Calu3 (cell line): Measurements from ENCODE around the gene PINK1. TPM values are rescaled to one million over a fixed set of nuclear protein-coding genes. Genes with fewer than 3 reads are reported as not detected.

ENCODE experiments used
- BruUV-seq: library from RNA; stranded (reverse); fragments of 400-500 nt; replicated peaks from 2 replicates; lab custom pipeline; 2021; lab: Mats Ljungman, UMichigan
- CTCF ChIA-PET: fragments of 300-600 bp; sonication (Branson Sonifier 250); formaldehyde crosslinking; loops from one replicate; lab custom pipeline; 2022; ENCODE audit warnings: antibody characterized with exemption; lab: Charles Lee
- DNase-seq: peaks from one replicate; pipeline ENCODE4 v3.0.0; 2022
- H3K27ac Mint-ChIP-seq: one replicate; pipeline ENCODE4 v1.8.0; 2022; ENCODE audit warnings: mixed read lengths; ENCODE audit not compliant: unreplicated experiment
- H3K27me3 Mint-ChIP-seq: one replicate; pipeline ENCODE4 v1.8.0; 2022; ENCODE audit warnings: mixed read lengths; ENCODE audit not compliant: unreplicated experiment
- H3K36me3 Mint-ChIP-seq: one replicate; pipeline ENCODE4 v1.8.0; 2022; ENCODE audit warnings: mild to moderate bottlenecking, moderate library complexity, mixed read lengths; ENCODE audit not compliant: insufficient read depth, unreplicated experiment
- H3K4me1 Mint-ChIP-seq: one replicate; pipeline ENCODE4 v1.8.0; 2022; ENCODE audit warnings: mild to moderate bottlenecking, low read depth, mixed read lengths; ENCODE audit not compliant: unreplicated experiment
- H3K4me3 Mint-ChIP-seq: one replicate; pipeline ENCODE4 v1.8.0; 2022; ENCODE audit warnings: mild to moderate bottlenecking, low read depth, moderate library complexity, mixed read lengths; ENCODE audit not compliant: unreplicated experiment
- H3K9me3 Mint-ChIP-seq: one replicate; pipeline ENCODE4 v1.8.0; 2022; ENCODE audit warnings: low read depth, mixed read lengths; ENCODE audit not compliant: unreplicated experiment
- intact Hi-C: fragments of 100-400 bp; cut with micrococcal nuclease; formaldehyde crosslinking; loops from one replicate; pipeline ENCODE4 v1.10.0; 2022; ENCODE audit not compliant: unreplicated experiment
- total RNA-seq: library from RNA; stranded (reverse); gene quantifications from 2 replicates; pipeline ENCODE4 v1.2.3, GENCODE V29; 2022
- TF ChIP-seq, protein P1 (sequence below): fragments of 200-600 bp; IDR thresholded peaks from one replicate; pipeline ENCODE4 v1.8.0; 2022; ENCODE audit warnings: antibody characterized with exemption; ENCODE audit not compliant: unreplicated experiment

The PINK1 gene
- total RNA-seq, 1 experiment from 2014 or later, result 11.2 TPM

- no peak overlapping the region for H3K27ac Mint-ChIP-seq
- H3K27me3 Mint-ChIP-seq, result no peaks in the 10 kb centered on the region
- no TSS peak for BruUV-seq
- no peak overlapping the region for H3K4me3 Mint-ChIP-seq
- peaks cover 7% of the 10 kb centered on the region for H3K36me3 Mint-ChIP-seq
- peaks cover 11% of the 10 kb centered on the region for H3K4me1 Mint-ChIP-seq
- CTCF ChIA-PET, result interaction anchor here (0.6 kb wide), 1 partner anchor 17 kb away, joined by 5 read pairs; no protein-coding TSS in a partner anchor
- intact Hi-C loops, result no loop called here
- no peak for DNase-seq
- H3K9me3 Mint-ChIP-seq, result no peaks in the 10 kb centered on the region
- TF ChIP-seq, protein P1, sequence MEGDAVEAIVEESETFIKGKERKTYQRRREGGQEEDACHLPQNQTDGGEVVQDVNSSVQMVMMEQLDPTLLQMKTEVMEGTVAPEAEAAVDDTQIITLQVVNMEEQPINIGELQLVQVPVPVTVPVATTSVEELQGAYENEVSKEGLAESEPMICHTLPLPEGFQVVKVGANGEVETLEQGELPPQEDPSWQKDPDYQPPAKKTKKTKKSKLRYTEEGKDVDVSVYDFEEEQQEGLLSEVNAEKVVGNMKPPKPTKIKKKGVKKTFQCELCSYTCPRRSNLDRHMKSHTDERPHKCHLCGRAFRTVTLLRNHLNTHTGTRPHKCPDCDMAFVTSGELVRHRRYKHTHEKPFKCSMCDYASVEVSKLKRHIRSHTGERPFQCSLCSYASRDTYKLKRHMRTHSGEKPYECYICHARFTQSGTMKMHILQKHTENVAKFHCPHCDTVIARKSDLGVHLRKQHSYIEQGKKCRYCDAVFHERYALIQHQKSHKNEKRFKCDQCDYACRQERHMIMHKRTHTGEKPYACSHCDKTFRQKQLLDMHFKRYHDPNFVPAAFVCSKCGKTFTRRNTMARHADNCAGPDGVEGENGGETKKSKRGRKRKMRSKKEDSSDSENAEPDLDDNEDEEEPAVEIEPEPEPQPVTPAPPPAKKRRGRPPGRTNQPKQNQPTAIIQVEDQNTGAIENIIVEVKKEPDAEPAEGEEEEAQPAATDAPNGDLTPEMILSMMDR, result no peak
These were observed 14.7 kb upstream of the PINK1 start for GRCh38 chr1:20618550-20618949.

- CTCF ChIA-PET, result no interaction called here
- Mint-ChIP-seq H3K9me3 (no peaks in the 10 kb centered on the region), H3K27me3 (no peaks in the 10 kb centered on the region), H3K36me3 (no peaks in the 10 kb centered on the region), H3K27ac (no peak overlapping the region), H3K4me1 (no peaks in the 10 kb centered on the region), H3K4me3 (no peak overlapping the region)
- no TSS peak for BruUV-seq
- DNase-seq, result no peak
- intact Hi-C loops, result no loop called here
- TF ChIP-seq, protein P1, result no peak
These were observed 13.3 kb upstream of the PINK1 start for GRCh38 chr1:20619999-20620398.

DNA sequence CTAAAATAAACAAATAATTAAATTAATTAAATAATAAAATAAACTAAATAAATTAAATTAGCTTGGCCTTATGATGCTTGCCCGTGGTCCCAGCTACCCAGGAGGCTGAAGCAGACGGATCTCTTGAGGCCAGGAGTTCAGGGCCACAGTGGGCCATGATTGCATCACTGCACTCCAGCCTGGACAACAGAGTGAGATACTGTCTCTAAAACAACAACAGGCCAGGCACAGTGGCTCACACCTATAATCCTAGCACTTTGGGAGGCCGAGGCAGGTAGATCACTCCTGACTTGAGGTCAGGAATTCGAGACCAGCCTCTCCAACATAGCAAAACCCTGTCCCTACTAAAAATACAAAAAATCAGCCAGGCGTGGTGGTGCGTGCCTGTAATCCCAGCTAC lies 12.2 kb upstream of the PINK1 start:
- CTCF ChIA-PET, result no interaction called here
- no peaks in the 10 kb centered on the region for H3K9me3 Mint-ChIP-seq
- H3K4me1 Mint-ChIP-seq, result no peaks in the 10 kb centered on the region
- H3K4me3 Mint-ChIP-seq, result no peak overlapping the region
- BruUV-seq, result no TSS peak
- H3K27ac Mint-ChIP-seq, result no peak overlapping the region
- H3K27me3 Mint-ChIP-seq, result peaks cover 9% of the 10 kb centered on the region
- no peaks in the 10 kb centered on the region for H3K36me3 Mint-ChIP-seq
- intact Hi-C loops, result no loop called here
- TF ChIP-seq, protein P1, result no peak
- DNase-seq, result no peak

DNA sequence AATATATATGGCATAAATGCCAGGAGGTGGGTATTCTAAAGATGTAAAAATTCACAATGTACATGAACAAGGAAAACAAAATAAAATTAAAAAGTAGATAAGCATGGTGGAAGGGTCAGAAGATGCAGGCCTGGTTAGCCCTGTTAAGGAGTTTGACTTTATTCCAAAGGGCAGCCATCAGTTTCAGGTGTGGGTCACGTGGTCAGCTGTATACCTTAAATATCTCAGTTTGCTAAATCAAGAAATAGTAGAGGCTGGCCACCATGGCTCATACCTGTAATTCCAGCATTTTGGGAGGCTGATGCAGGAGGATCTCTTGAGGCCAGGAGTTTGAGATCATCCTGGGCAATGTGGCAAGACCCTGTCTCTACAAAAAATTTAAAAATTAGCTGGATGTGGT lies 8.5 kb upstream of the PINK1 start:
- Mint-ChIP-seq H3K27me3 (peaks cover 32% of the 10 kb centered on the region), H3K4me3 (no peak overlapping the region), H3K4me1 (no peaks in the 10 kb centered on the region), H3K27ac (no peak overlapping the region), H3K36me3 (peaks cover 5% of the 10 kb centered on the region), H3K9me3 (no peaks in the 10 kb centered on the region)
- TF ChIP-seq, protein P1, result no peak
- no TSS peak for BruUV-seq
- CTCF ChIA-PET, result no interaction called here
- DNase-seq, result no peak
- intact Hi-C loops, result no loop called here
